ENCODE data around the gene TNIK. TPM values are rescaled to one million over a fixed set of nuclear protein-coding genes. Genes with fewer than 3 reads are reported as not detected.

Gene TNIK
- total RNA-seq, 1 experiment from 2014 or later = 22.4 TPM

DNA sequence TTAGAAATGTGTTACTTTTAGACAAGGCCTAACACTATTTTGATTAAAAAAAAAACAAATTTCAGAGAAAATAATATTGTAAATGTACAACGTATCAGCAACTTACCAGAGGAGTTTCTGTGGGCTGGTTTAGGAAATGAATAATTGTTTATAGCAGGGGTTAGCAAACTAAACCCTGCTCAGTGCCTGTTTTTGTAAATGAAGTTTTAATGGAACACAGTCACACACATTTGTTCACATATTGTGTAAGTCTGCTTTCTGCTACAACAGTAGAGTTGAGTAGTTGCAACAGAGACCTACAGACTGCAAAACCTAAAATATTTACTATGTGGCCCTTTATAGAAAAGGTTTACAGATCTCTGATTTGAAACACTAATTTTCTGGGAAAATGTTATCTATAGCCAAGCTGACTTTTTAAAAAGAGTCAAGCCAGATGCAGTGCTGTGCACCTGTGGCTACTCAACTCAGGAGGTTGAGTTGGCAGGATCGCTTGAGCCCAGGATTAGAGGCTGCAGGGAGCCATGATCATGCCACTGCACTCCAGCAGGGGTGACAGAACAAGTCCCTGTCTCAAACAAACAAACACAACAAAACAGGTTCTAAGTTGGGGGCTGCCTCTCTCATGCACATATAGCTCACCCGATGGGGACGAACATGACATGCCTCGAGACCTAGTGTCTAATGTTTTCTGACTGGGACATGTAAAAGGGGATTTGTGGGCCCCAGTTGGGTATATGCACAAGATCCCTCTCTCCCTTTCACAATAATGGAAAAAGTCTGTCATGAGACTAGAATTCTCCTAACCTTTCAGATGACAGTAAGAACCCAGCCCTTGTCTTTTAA, 182.5 kb downstream of the TNIK start:
- DNase-seq = no peak
- ChIA-PET CTCF (no interaction called here), POLR2A (no interaction called here)
- H3K9me3 ChIP-seq = no peaks in the 10 kb centered on the region
- no peaks in the 10 kb centered on the region for H3K27me3 ChIP-seq (replicated peaks; ENCODE audit: control insufficient read depth, insufficient read depth, low read length)
- no peaks in the 10 kb centered on the region for H3K4me1 ChIP-seq
- H3K27me3 Mint-ChIP-seq (ENCODE audit: insufficient read depth, unreplicated experiment) = no peaks in the 10 kb centered on the region
- H3K36me3 Mint-ChIP-seq (ENCODE audit: insufficient read depth, unreplicated experiment) = no peaks in the 10 kb centered on the region
- no peaks in the 10 kb centered on the region for H3K4me1 Mint-ChIP-seq (ENCODE audit: low read depth, unreplicated experiment)
- H3K4me3 ChIP-seq (ENCODE audit: low read depth, low read length) = no peak overlapping the region
- no peaks in the 10 kb centered on the region for H3K9me3 Mint-ChIP-seq (ENCODE audit: unreplicated experiment)
- no TSS peak for BruUV-seq (replicated peaks)
- H3K36me3 ChIP-seq (ENCODE audit: control insufficient read depth, insufficient read depth, low read length) = no peaks in the 10 kb centered on the region
- no peak overlapping the region for H3K4me3 Mint-ChIP-seq (ENCODE audit: unreplicated experiment)
- H3K27ac Mint-ChIP-seq (ENCODE audit: unreplicated experiment) = no peak overlapping the region
- intact Hi-C loops (cut with micrococcal nuclease; ENCODE audit: unreplicated experiment) = no loop called here
- TF ChIP-seq, protein P1, sequence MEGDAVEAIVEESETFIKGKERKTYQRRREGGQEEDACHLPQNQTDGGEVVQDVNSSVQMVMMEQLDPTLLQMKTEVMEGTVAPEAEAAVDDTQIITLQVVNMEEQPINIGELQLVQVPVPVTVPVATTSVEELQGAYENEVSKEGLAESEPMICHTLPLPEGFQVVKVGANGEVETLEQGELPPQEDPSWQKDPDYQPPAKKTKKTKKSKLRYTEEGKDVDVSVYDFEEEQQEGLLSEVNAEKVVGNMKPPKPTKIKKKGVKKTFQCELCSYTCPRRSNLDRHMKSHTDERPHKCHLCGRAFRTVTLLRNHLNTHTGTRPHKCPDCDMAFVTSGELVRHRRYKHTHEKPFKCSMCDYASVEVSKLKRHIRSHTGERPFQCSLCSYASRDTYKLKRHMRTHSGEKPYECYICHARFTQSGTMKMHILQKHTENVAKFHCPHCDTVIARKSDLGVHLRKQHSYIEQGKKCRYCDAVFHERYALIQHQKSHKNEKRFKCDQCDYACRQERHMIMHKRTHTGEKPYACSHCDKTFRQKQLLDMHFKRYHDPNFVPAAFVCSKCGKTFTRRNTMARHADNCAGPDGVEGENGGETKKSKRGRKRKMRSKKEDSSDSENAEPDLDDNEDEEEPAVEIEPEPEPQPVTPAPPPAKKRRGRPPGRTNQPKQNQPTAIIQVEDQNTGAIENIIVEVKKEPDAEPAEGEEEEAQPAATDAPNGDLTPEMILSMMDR (IDR thresholded peaks at IDR 0.05; ENCODE audit: insufficient read depth in 1 of 2, low read depth in 1 of 2, low read length in 1 of 2, severe bottlenecking in 1 of 2, unreplicated experiment in 1 of 2) = no peak

DNA sequence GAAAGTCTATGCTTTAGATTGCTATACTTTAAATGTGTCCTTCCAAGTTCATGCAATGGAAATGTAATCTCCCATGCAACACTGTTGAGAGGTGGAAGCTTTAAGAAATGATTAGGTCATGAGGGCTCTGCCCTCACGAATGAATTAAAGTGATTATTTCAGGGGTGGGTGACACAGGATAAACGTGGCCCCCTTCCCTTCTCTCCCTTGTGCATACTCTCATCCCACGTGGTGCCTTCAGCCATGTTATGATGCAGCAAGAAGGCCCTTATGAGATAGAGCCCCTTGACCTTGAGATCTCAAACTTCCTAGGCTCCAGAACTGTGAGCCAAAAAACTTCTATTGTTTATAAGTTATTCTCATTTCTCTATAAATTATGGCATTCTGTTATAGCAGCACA, 183.3 kb downstream of the TNIK start:
- H3K27ac Mint-ChIP-seq (ENCODE audit: unreplicated experiment) = no peak overlapping the region

DNA sequence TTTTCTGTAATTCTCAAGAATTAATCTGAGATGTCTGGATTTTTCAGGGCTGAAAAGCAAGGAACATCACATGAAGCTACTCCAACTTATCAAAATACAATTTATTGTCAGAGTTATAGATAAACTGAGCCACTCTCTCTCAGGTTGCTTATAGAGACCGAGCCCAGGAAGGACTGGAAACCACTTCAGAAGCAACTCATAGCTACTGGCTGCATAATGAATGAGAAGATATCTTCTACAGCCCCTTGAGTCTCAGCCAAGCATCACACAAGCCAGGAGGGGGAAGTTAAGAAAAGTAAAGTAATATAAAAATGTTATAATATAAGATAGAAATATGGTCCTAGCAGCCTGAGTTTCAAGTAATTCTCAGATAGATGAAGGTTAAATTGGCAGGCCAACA, 186.0 kb downstream of the TNIK start:
- ChIA-PET CTCF (no interaction called here), POLR2A (no interaction called here)
- H3K4me3 Mint-ChIP-seq (ENCODE audit: unreplicated experiment) = no peak overlapping the region
- H3K27ac Mint-ChIP-seq (ENCODE audit: unreplicated experiment) = no peak overlapping the region
- TF ChIP-seq, protein P1 (IDR thresholded peaks at IDR 0.05; ENCODE audit: insufficient read depth in 1 of 2, low read depth in 1 of 2, low read length in 1 of 2, severe bottlenecking in 1 of 2, unreplicated experiment in 1 of 2) = no peak
- no peak for DNase-seq
- H3K9me3 ChIP-seq = no peaks in the 10 kb centered on the region
- no peaks in the 10 kb centered on the region for H3K27me3 ChIP-seq (replicated peaks; ENCODE audit: control insufficient read depth, insufficient read depth, low read length)
- no peaks in the 10 kb centered on the region for H3K36me3 ChIP-seq (ENCODE audit: control insufficient read depth, insufficient read depth, low read length)
- H3K27me3 Mint-ChIP-seq (ENCODE audit: insufficient read depth, unreplicated experiment) = no peaks in the 10 kb centered on the region
- BruUV-seq (replicated peaks) = no TSS peak
- no peaks in the 10 kb centered on the region for H3K9me3 Mint-ChIP-seq (ENCODE audit: unreplicated experiment)
- H3K4me1 ChIP-seq = no peaks in the 10 kb centered on the region
- H3K36me3 Mint-ChIP-seq (ENCODE audit: insufficient read depth, unreplicated experiment) = no peaks in the 10 kb centered on the region
- no peak overlapping the region for H3K4me3 ChIP-seq (ENCODE audit: low read depth, low read length)
- H3K4me1 Mint-ChIP-seq (ENCODE audit: low read depth, unreplicated experiment) = no peaks in the 10 kb centered on the region
- intact Hi-C loops (cut with micrococcal nuclease; ENCODE audit: unreplicated experiment) = no loop called here

More for the DNA sequence above, 183.3 kb downstream of the TNIK start:
- Mint-ChIP-seq H3K27me3 (ENCODE audit: insufficient read depth, unreplicated experiment) (no peaks in the 10 kb centered on the region), H3K4me1 (ENCODE audit: low read depth, unreplicated experiment) (no peaks in the 10 kb centered on the region), H3K9me3 (ENCODE audit: unreplicated experiment) (no peaks in the 10 kb centered on the region), H3K4me3 (ENCODE audit: unreplicated experiment) (no peak overlapping the region), H3K36me3 (ENCODE audit: insufficient read depth, unreplicated experiment) (no peaks in the 10 kb centered on the region)
- no TSS peak for BruUV-seq (replicated peaks)
- POLR2A ChIA-PET = no interaction called here
- no peaks in the 10 kb centered on the region for H3K4me1 ChIP-seq
- intact Hi-C loops (cut with micrococcal nuclease; ENCODE audit: unreplicated experiment) = no loop called here
- no peaks in the 10 kb centered on the region for H3K36me3 ChIP-seq (ENCODE audit: control insufficient read depth, insufficient read depth, low read length)
- no peak for DNase-seq
- H3K27me3 ChIP-seq (replicated peaks; ENCODE audit: control insufficient read depth, insufficient read depth, low read length) = no peaks in the 10 kb centered on the region
- H3K4me3 ChIP-seq (ENCODE audit: low read depth, low read length) = no peak overlapping the region
- CTCF ChIA-PET = no interaction called here
- TF ChIP-seq, protein P1 (IDR thresholded peaks at IDR 0.05; ENCODE audit: insufficient read depth in 1 of 2, low read depth in 1 of 2, low read length in 1 of 2, severe bottlenecking in 1 of 2, unreplicated experiment in 1 of 2) = no peak
- H3K9me3 ChIP-seq = no peaks in the 10 kb centered on the region

All from Caco-2 (cell line).